GM15510 (cell line): ENCODE results near the gene DAP.

ENCODE experiments used
- POLR2A ChIP-seq: IDR thresholded peaks from 3 replicates; pipeline ENCODE4 v1.6.1; 2011; ENCODE audit warnings: borderline replicate concordance; ENCODE audit not compliant: insufficient read length; ENCODE audit errors: extremely low read depth

DAP gene

GRCh38 chr5:10772901-10773585, 12.0 kb upstream of the DAP start:
- no peak for TF ChIP-seq POLR2A

- no peak for TF ChIP-seq POLR2A
Observed at GRCh38 chr5:10768328-10768899, 7.4 kb upstream of the DAP start.

GRCh38 chr5:10762776-10763500, 1.9 kb upstream of the DAP start:
- no peak for TF ChIP-seq POLR2A

- TF ChIP-seq POLR2A: no peak
Observed at GRCh38 chr5:10761933-10762775, 1.1 kb upstream of the DAP start.

GRCh38 chr5:10760921-10761184, 181 bp downstream of the DAP start:
- no peak for TF ChIP-seq POLR2A

- no peak for TF ChIP-seq POLR2A
Observed at GRCh38 chr5:10760096-10760920, 726 bp downstream of the DAP start.

GRCh38 chr5:10759111-10759510, 1.9 kb downstream of the DAP start:
- TF ChIP-seq POLR2A: no peak

- no peak for TF ChIP-seq POLR2A
Observed at GRCh38 chr5:10757922-10758555, 3.0 kb downstream of the DAP start.

GRCh38 chr5:10757043-10757442, 4.0 kb downstream of the DAP start:
- no peak for TF ChIP-seq POLR2A

GRCh38 chr5:10756549-10756948, 4.5 kb downstream of the DAP start:
- no peak for TF ChIP-seq POLR2A

- no peak for TF ChIP-seq POLR2A
Observed at GRCh38 chr5:10753178-10753577, 7.9 kb downstream of the DAP start.

GRCh38 chr5:10752451-10752850, 8.6 kb downstream of the DAP start:
- TF ChIP-seq POLR2A: no peak

GRCh38 chr5:10750909-10751308, 10.1 kb downstream of the DAP start:
- TF ChIP-seq POLR2A: no peak
